ENCODE measurements around the gene GMEB2. TPM values are rescaled to one million over a fixed set of nuclear protein-coding genes. Genes with fewer than 3 reads are reported as not detected.

GMEB2 gene
- total RNA-seq, 1 experiment from 2014 or later = 14.3 TPM

DNA sequence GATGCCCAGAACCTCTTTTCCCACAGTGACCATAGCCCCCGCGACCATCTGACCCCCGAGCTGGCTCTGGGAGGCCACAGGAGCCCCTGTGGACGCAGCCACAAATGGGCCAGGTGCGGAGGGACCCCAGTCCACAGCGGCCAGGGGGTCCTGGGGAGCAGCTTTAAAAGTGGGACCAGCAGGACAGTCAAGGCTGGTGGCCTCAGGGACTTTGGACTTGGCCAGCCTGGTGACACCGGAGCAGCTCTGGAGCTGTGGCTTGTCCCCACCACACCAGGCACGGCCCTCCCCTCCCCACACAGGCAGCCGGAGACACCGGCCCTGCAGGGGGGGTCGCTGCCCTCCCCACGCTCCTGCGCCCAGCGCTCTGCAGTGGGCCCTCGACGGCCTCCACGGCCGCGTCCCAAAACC is 69.4 kb downstream of the GMEB2 start:
- Histone ChIP-seq H3K4me2 (ENCODE audit: insufficient read depth, insufficient read length, low read length) (no peak overlapping the region), H3K79me1 (ENCODE audit: insufficient read depth, low read depth, low read length, poor library complexity, severe bottlenecking) (no peaks in the 10 kb centered on the region), H2BK12ac (ENCODE audit: insufficient read length, low read depth, low read length) (no peak overlapping the region), H3K4ac (ENCODE audit: low read depth, low read length) (no peak overlapping the region), H2BK120ac (ENCODE audit: low read depth, low read length, poor library complexity, severe bottlenecking) (no peak overlapping the region), H3K9me3 (ENCODE audit: control insufficient read depth, low read depth, low read length) (no peaks in the 10 kb centered on the region), H3K18ac (ENCODE audit: insufficient read length, low read depth, low read length) (no peak overlapping the region), H3K27ac (ENCODE audit: insufficient read length, low read depth, low read length) (no peak overlapping the region), H3K4me1 (ENCODE audit: insufficient read depth, low read length) (0 out of 2 replicates have a peak, but pooled peaks cover 2% of the 10 kb centered on the region), H4K5ac (ENCODE audit: insufficient read length, low read depth, low read length) (no peak overlapping the region), H2BK15ac (ENCODE audit: low read depth, low read length) (no peak overlapping the region), H3K23ac (ENCODE audit: insufficient read length, low read depth, low read length) (no peak overlapping the region), H3K23me2 (ENCODE audit: insufficient read length, low read depth, low read length, poor library complexity, severe bottlenecking) (peaks cover 7% of the 10 kb centered on the region), H2AK5ac (ENCODE audit: insufficient read length, low read length) (no peak overlapping the region), H4K91ac (ENCODE audit: insufficient read length, low read depth, low read length) (no peak overlapping the region), H3K79me2 (ENCODE audit: insufficient read depth, low read length) (no peaks in the 10 kb centered on the region), H3K9ac (ENCODE audit: extremely low read depth, insufficient read length, low read length) (no peak overlapping the region), H2AFZ (ENCODE audit: low read length) (no peak overlapping the region), H4K8ac (replicated peaks; ENCODE audit: insufficient read length, low read depth, low read length) (no peak overlapping the region), H3T11ph (ENCODE audit: low read length) (no peak overlapping the region), H4K20me1 (ENCODE audit: control insufficient read depth, insufficient read depth, insufficient read length) (no peaks in the 10 kb centered on the region), H3K27me3 (ENCODE audit: insufficient read depth, low read length) (no peaks in the 10 kb centered on the region), H2BK5ac (ENCODE audit: insufficient read length, low read length) (no peak overlapping the region), H3K14ac (ENCODE audit: insufficient read depth, low read length) (no peak overlapping the region), H2BK20ac (ENCODE audit: low read depth, low read length, poor library complexity, severe bottlenecking) (no peak overlapping the region), H3K56ac (ENCODE audit: insufficient read length, low read depth, low read length) (no peak overlapping the region)
- TF ChIP-seq, protein P1, sequence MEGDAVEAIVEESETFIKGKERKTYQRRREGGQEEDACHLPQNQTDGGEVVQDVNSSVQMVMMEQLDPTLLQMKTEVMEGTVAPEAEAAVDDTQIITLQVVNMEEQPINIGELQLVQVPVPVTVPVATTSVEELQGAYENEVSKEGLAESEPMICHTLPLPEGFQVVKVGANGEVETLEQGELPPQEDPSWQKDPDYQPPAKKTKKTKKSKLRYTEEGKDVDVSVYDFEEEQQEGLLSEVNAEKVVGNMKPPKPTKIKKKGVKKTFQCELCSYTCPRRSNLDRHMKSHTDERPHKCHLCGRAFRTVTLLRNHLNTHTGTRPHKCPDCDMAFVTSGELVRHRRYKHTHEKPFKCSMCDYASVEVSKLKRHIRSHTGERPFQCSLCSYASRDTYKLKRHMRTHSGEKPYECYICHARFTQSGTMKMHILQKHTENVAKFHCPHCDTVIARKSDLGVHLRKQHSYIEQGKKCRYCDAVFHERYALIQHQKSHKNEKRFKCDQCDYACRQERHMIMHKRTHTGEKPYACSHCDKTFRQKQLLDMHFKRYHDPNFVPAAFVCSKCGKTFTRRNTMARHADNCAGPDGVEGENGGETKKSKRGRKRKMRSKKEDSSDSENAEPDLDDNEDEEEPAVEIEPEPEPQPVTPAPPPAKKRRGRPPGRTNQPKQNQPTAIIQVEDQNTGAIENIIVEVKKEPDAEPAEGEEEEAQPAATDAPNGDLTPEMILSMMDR (conservative IDR thresholded peaks at IDR 0.05) = no peak
- Mint-ChIP-seq H3K27ac (peak overlapping the region in 2 of 3 experiments; percentile 79 to 91; a peak in 3 of 7 replicates), H3K9me3 (no peaks in the 10 kb centered on the region), H3K4me1 (peaks cover 10 to 11% of the 10 kb centered on the region in 2 experiments), H3K4me3 (no peak overlapping the region; a peak in 1 of 5 replicates), H3K36me3 (ENCODE audit: insufficient read depth in 1 of 3, low read depth in 3 of 3) (peaks cover 3 to 12% (median 11%) of the 10 kb centered on the region in 3 experiments; a peak in 6 of 7 replicates), H3K27me3 (ENCODE audit: low read depth) (no peaks in the 10 kb centered on the region; the same call in 1 of the 2 replicates)
- WGBS (ENCODE audit: extremely low coverage, insufficient read length, low lambda C conversion rate) = no CpG with 5 or more reads among the region's 19 CpGs
- no peak for DNase-seq
